ENCODE measurements around the gene WEE2. TPM values are rescaled to one million over a fixed set of nuclear protein-coding genes. Genes with fewer than 3 reads are reported as not detected.

Gene WEE2
- total RNA-seq, 1 experiment from 2014 or later, result not detected

GRCh38 chr7:141715794-141716689 is 7.9 kb downstream of the WEE2 start:
- ChIA-PET POLR2A (no interaction called here), CTCF (interaction anchor here (0.5 to 0.9 kb wide), 3 partner anchors 9 to 33 kb away, joined by 3 to 4 read pairs (median 3); no protein-coding TSS in a partner anchor)
- Mint-ChIP-seq H3K27me3 (ENCODE audit: insufficient read depth, unreplicated experiment) (no peaks in the 10 kb centered on the region), H3K4me1 (ENCODE audit: insufficient read depth, unreplicated experiment) (no peaks in the 10 kb centered on the region), H3K4me3 (ENCODE audit: unreplicated experiment) (no peak overlapping the region), H3K36me3 (ENCODE audit: insufficient read depth, unreplicated experiment) (no peaks in the 10 kb centered on the region), H3K9me3 (ENCODE audit: unreplicated experiment) (no peaks in the 10 kb centered on the region), H3K27ac (ENCODE audit: low read depth, unreplicated experiment) (no peak overlapping the region)
- no peak for TF ChIP-seq CTCF (IDR thresholded peaks at IDR 0.05; ENCODE audit: unreplicated experiment)
- BruUV-seq (replicated peaks), result no TSS peak
- intact Hi-C loops (cut with micrococcal nuclease), result no loop called here
- no peak for DNase-seq (ENCODE audit: unreplicated experiment)

- H3K36me3 Mint-ChIP-seq (ENCODE audit: insufficient read depth, unreplicated experiment), result no peaks in the 10 kb centered on the region
- no peak overlapping the region for H3K27ac Mint-ChIP-seq (ENCODE audit: low read depth, unreplicated experiment)
- POLR2A ChIA-PET, result interaction anchor here (1.9 kb wide), 1 partner anchor 14 kb away, joined by 6 read pairs; no protein-coding TSS in a partner anchor
- no peaks in the 10 kb centered on the region for H3K4me1 Mint-ChIP-seq (ENCODE audit: insufficient read depth, unreplicated experiment)
- no peak for DNase-seq (ENCODE audit: unreplicated experiment)
- TF ChIP-seq CTCF (IDR thresholded peaks at IDR 0.05; ENCODE audit: unreplicated experiment), result no peak
- no TSS peak for BruUV-seq (replicated peaks)
- CTCF ChIA-PET, result interaction anchor here (0.6 to 1.5 kb wide), 3 partner anchors 9 to 62 kb away, joined by 3 to 5 read pairs (median 5); partner anchors contain the start of gene SSBP1
- H3K9me3 Mint-ChIP-seq (ENCODE audit: unreplicated experiment), result no peaks in the 10 kb centered on the region
- no peak overlapping the region for H3K4me3 Mint-ChIP-seq (ENCODE audit: unreplicated experiment)
- intact Hi-C loops (cut with micrococcal nuclease), result no loop called here
- H3K27me3 Mint-ChIP-seq (ENCODE audit: insufficient read depth, unreplicated experiment), result no peaks in the 10 kb centered on the region
Measured at GRCh38 chr7:141717450-141717849, 9.3 kb downstream of the WEE2 start.

GRCh38 chr7:141722529-141722928 is 14.4 kb downstream of the WEE2 start:
- Mint-ChIP-seq H3K4me1 (ENCODE audit: insufficient read depth, unreplicated experiment) (no peaks in the 10 kb centered on the region), H3K27ac (ENCODE audit: low read depth, unreplicated experiment) (no peak overlapping the region), H3K4me3 (ENCODE audit: unreplicated experiment) (no peak overlapping the region), H3K36me3 (ENCODE audit: insufficient read depth, unreplicated experiment) (no peaks in the 10 kb centered on the region), H3K9me3 (ENCODE audit: unreplicated experiment) (no peaks in the 10 kb centered on the region), H3K27me3 (ENCODE audit: insufficient read depth, unreplicated experiment) (no peaks in the 10 kb centered on the region)
- BruUV-seq (replicated peaks), result no TSS peak
- no peak for DNase-seq (ENCODE audit: unreplicated experiment)
- ChIA-PET CTCF (interaction anchor here (0.8 to 2.5 kb wide), 4 partner anchors 9 to 68 kb away, joined by 3 to 11 read pairs (median 4); partner anchors contain the start of gene SSBP1), POLR2A (interaction anchor here (1.2 to 1.3 kb wide), 2 partner anchors 10 to 16 kb away, joined by 3 to 4 read pairs; partner anchors contain the start of gene SSBP1)
- TF ChIP-seq CTCF (IDR thresholded peaks at IDR 0.05; ENCODE audit: unreplicated experiment), result no peak
- intact Hi-C loops (cut with micrococcal nuclease), result no loop called here

GRCh38 chr7:141729020-141729419 is 20.9 kb downstream of the WEE2 start:
- no TSS peak for BruUV-seq (replicated peaks)
- no peaks in the 10 kb centered on the region for H3K4me1 Mint-ChIP-seq (ENCODE audit: insufficient read depth, unreplicated experiment)
- POLR2A ChIA-PET, result interaction anchor here (0.8 kb wide), 1 partner anchor 131 kb away, joined by 3 read pairs; no protein-coding TSS in a partner anchor
- no peaks in the 10 kb centered on the region for H3K9me3 Mint-ChIP-seq (ENCODE audit: unreplicated experiment)
- no peak overlapping the region for H3K27ac Mint-ChIP-seq (ENCODE audit: low read depth, unreplicated experiment)
- intact Hi-C loops (cut with micrococcal nuclease), result no loop called here
- no peak for DNase-seq (ENCODE audit: unreplicated experiment)
- CTCF ChIA-PET, result interaction anchor here (0.8 kb wide), 1 partner anchor 9 kb away, joined by 4 read pairs; the partner anchor contains the start of gene SSBP1
- no peak overlapping the region for H3K4me3 Mint-ChIP-seq (ENCODE audit: unreplicated experiment)
- no peak for TF ChIP-seq CTCF (IDR thresholded peaks at IDR 0.05; ENCODE audit: unreplicated experiment)
- H3K27me3 Mint-ChIP-seq (ENCODE audit: insufficient read depth, unreplicated experiment), result no peaks in the 10 kb centered on the region
- H3K36me3 Mint-ChIP-seq (ENCODE audit: insufficient read depth, unreplicated experiment), result no peaks in the 10 kb centered on the region
